ENCODE data around the gene NHLRC2. TPM values are rescaled to one million over a fixed set of nuclear protein-coding genes. Genes with fewer than 3 reads are reported as not detected.

The NHLRC2 gene
- total RNA-seq, 1 experiment from 2014 or later: 30.9 TPM

DNA sequence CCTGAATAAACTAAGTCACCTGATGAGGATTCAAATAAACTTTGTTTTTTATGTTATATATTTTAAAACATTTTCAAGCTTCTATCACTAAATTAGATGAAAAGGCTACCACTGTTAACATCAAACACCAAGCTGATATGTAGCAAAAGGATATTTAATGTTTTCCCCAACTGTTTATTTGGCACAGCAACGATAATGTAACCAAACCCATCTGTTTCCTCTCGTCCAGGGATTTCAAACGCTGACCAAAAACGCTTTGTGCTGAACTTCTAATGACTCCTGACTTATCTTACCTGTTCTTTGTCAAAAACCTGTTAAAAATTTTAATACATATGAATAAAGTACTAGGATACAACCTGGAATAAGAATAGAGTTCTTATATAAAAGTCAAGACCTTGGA lies 31.1 kb upstream of the NHLRC2 start:
- Histone ChIP-seq H4K5ac (ENCODE audit: insufficient read length, low read depth, low read length) (no peak overlapping the region), H3T11ph (ENCODE audit: low read length) (no peak overlapping the region), H3K4me1 (ENCODE audit: insufficient read depth, low read length) (peaks cover 1% of the 10 kb centered on the region; the same call in 1 of the 2 replicates), H4K20me1 (ENCODE audit: control insufficient read depth, insufficient read depth, insufficient read length) (no peaks in the 10 kb centered on the region), H3K27ac (ENCODE audit: insufficient read length, low read depth, low read length) (no peak overlapping the region), H3K14ac (ENCODE audit: insufficient read depth, low read length) (no peak overlapping the region), H2BK12ac (ENCODE audit: insufficient read length, low read depth, low read length) (no peak overlapping the region), H3K18ac (ENCODE audit: insufficient read length, low read depth, low read length) (no peak overlapping the region), H3K79me1 (ENCODE audit: insufficient read depth, low read depth, low read length, poor library complexity, severe bottlenecking) (no peaks in the 10 kb centered on the region), H2BK15ac (ENCODE audit: low read depth, low read length) (no peak overlapping the region), H3K9ac (ENCODE audit: extremely low read depth, insufficient read length, low read length) (no peak overlapping the region), H4K91ac (ENCODE audit: insufficient read length, low read depth, low read length) (no peak overlapping the region), H3K4me2 (ENCODE audit: insufficient read depth, insufficient read length, low read length) (no peak overlapping the region), H2BK20ac (ENCODE audit: low read depth, low read length, poor library complexity, severe bottlenecking) (no peak overlapping the region), H2AK5ac (ENCODE audit: insufficient read length, low read length) (no peak overlapping the region), H2AFZ (ENCODE audit: low read length) (no peak overlapping the region), H2BK120ac (ENCODE audit: low read depth, low read length, poor library complexity, severe bottlenecking) (no peak overlapping the region), H3K27me3 (ENCODE audit: insufficient read depth, low read length) (no peaks in the 10 kb centered on the region), H3K56ac (ENCODE audit: insufficient read length, low read depth, low read length) (no peak overlapping the region), H2BK5ac (ENCODE audit: insufficient read length, low read length) (no peak overlapping the region), H3K79me2 (ENCODE audit: insufficient read depth, low read length) (no peaks in the 10 kb centered on the region), H3K9me3 (ENCODE audit: control insufficient read depth, low read depth, low read length) (no peaks in the 10 kb centered on the region), H4K8ac (replicated peaks; ENCODE audit: insufficient read length, low read depth, low read length) (no peak overlapping the region), H3K4ac (ENCODE audit: low read depth, low read length) (no peak overlapping the region), H3K23me2 (ENCODE audit: insufficient read length, low read depth, low read length, poor library complexity, severe bottlenecking) (no peaks in the 10 kb centered on the region), H3K23ac (ENCODE audit: insufficient read length, low read depth, low read length) (no peak overlapping the region)
- H3K27ac Mint-ChIP-seq: no peak overlapping the region
- no peaks in the 10 kb centered on the region; the same call in 1 of the 2 replicates for H3K27me3 Mint-ChIP-seq (ENCODE audit: low read depth)
- H3K36me3 Mint-ChIP-seq (ENCODE audit: insufficient read depth in 1 of 3, low read depth in 3 of 3): no peaks in the 10 kb centered on the region
- WGBS (ENCODE audit: extremely low coverage, insufficient read length, low lambda C conversion rate): no CpG with 5 or more reads among the region's 4 CpGs
- no peak overlapping the region for H3K4me3 Mint-ChIP-seq
- TF ChIP-seq, protein P1, sequence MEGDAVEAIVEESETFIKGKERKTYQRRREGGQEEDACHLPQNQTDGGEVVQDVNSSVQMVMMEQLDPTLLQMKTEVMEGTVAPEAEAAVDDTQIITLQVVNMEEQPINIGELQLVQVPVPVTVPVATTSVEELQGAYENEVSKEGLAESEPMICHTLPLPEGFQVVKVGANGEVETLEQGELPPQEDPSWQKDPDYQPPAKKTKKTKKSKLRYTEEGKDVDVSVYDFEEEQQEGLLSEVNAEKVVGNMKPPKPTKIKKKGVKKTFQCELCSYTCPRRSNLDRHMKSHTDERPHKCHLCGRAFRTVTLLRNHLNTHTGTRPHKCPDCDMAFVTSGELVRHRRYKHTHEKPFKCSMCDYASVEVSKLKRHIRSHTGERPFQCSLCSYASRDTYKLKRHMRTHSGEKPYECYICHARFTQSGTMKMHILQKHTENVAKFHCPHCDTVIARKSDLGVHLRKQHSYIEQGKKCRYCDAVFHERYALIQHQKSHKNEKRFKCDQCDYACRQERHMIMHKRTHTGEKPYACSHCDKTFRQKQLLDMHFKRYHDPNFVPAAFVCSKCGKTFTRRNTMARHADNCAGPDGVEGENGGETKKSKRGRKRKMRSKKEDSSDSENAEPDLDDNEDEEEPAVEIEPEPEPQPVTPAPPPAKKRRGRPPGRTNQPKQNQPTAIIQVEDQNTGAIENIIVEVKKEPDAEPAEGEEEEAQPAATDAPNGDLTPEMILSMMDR (conservative IDR thresholded peaks at IDR 0.05): no peak
- no peaks in the 10 kb centered on the region for H3K9me3 Mint-ChIP-seq
- DNase-seq: no peak
- peaks cover 23 to 24% of the 10 kb centered on the region in 2 experiments for H3K4me1 Mint-ChIP-seq
